Measurements from ENCODE around the gene DESI1.

DNA sequence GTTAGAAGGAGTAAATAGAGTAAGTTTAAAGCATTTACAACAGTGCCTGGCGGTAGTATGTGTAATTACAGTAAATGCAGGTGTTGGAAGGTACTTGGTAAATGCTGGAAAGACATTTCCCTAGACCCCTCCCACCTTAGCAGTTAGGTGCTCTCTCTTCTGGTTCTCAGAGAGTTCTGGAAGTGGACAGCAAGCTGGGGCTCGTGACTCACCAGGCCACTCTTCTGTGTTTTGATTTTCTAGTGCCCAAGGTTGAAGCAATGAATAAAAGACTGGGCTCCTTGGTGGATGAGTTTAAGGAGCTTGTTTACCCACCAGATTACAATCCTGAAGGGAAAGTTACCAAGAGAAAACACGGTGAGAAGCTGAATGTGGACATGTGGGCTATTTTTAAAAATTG is 40.2 kb upstream of the DESI1 start:
- TF ChIP-seq POLR2A (IDR thresholded peaks at IDR 0.05; ENCODE audit: borderline replicate concordance, extremely low read depth, insufficient read depth, insufficient read length): no peak
- TF ChIP-seq, protein P1, sequence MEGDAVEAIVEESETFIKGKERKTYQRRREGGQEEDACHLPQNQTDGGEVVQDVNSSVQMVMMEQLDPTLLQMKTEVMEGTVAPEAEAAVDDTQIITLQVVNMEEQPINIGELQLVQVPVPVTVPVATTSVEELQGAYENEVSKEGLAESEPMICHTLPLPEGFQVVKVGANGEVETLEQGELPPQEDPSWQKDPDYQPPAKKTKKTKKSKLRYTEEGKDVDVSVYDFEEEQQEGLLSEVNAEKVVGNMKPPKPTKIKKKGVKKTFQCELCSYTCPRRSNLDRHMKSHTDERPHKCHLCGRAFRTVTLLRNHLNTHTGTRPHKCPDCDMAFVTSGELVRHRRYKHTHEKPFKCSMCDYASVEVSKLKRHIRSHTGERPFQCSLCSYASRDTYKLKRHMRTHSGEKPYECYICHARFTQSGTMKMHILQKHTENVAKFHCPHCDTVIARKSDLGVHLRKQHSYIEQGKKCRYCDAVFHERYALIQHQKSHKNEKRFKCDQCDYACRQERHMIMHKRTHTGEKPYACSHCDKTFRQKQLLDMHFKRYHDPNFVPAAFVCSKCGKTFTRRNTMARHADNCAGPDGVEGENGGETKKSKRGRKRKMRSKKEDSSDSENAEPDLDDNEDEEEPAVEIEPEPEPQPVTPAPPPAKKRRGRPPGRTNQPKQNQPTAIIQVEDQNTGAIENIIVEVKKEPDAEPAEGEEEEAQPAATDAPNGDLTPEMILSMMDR (IDR thresholded peaks at IDR 0.05 in 2 of 3, conservative IDR thresholded peaks at IDR 0.05 in 1 of 3; ENCODE audit: borderline replicate concordance in 1 of 3, insufficient read depth in 1 of 3, low read depth in 2 of 3, low read length in 2 of 3): no peak
- TF ChIP-seq POLR2AphosphoS5 (IDR thresholded peaks at IDR 0.05; ENCODE audit: low read depth, low read length): no peak
- no peak for TF ChIP-seq ELF1 (IDR thresholded peaks at IDR 0.05; ENCODE audit: borderline replicate concordance, low read depth)
- TF ChIP-seq EZH2phosphoT487 (IDR thresholded peaks at IDR 0.05; ENCODE audit: borderline replicate concordance): no peak
- TF ChIP-seq JUND (IDR thresholded peaks at IDR 0.05): no peak

All from HCT116 (cell line).